Measurements from ENCODE around the gene NMRAL1. TPM values are rescaled to one million over a fixed set of nuclear protein-coding genes. Genes with fewer than 3 reads are reported as not detected.

NMRAL1 gene
- polyA plus RNA-seq, 1 of the 3 experiments (the other 2 are of a cell fraction): 99.9 TPM

GRCh38 chr16:4513086-4513860 is 38.8 kb upstream of the NMRAL1 start:
- Histone ChIP-seq H3K79me2 (ENCODE audit: insufficient read depth) (peaks cover 9% of the 10 kb centered on the region; the same call in 1 of the 2 replicates), H3K27ac (ENCODE audit: low read depth in 2 of 2, low read length in 1 of 2) (no peak overlapping the region), H3F3A (replicated peaks; ENCODE audit: insufficient read depth) (peaks cover 4% of the 10 kb centered on the region), H3K4me1 (ENCODE audit: control insufficient read depth in 1 of 2, insufficient read depth in 2 of 2, low read depth in 1 of 2, low read length in 1 of 2) (no peaks in the 10 kb centered on the region; a peak in 1 of 4 replicates), H3K27me3 (ENCODE audit: insufficient read depth) (no peaks in the 10 kb centered on the region), H3K4me2 (no peak overlapping the region), H3K9ac (no peak overlapping the region), H3K9me2 (no peaks in the 10 kb centered on the region), H2AFZ (ENCODE audit: low read depth) (no peak overlapping the region), H3K9me3 (no peaks in the 10 kb centered on the region), H4K20me1 (ENCODE audit: insufficient read depth) (peaks cover 9% of the 10 kb centered on the region; the same call in 1 of the 2 replicates), H3K36me3 (replicated peaks in 1 of 2; ENCODE audit: control insufficient read depth in 1 of 2, insufficient read depth in 2 of 2, low read length in 1 of 2) (peaks cover 8 to 49% of the 10 kb centered on the region in 2 experiments), H3K4me3 (ENCODE audit: low read depth in 2 of 2, low read length in 1 of 2) (no peak overlapping the region)
- WGBS (ENCODE audit: low lambda C conversion rate): 96% methylated on average over 5 of the region's 19 CpGs
- ChIA-PET CTCF (interaction anchor here (1.3 to 11.4 kb wide), 2 partner anchors 34 to 72 kb away, joined by 3 to 182 read pairs; no protein-coding TSS in a partner anchor), POLR2A (no interaction called here)
- no peak for TF ChIP-seq YY1 (IDR thresholded peaks at IDR 0.05; ENCODE audit: low read depth)
- no peak for TF ChIP-seq MAX (IDR thresholded peaks at IDR 0.05; ENCODE audit: low read depth)
- no peak for TF ChIP-seq TCF12 (IDR thresholded peaks at IDR 0.05)
- no peak for TF ChIP-seq ELF1 (IDR thresholded peaks at IDR 0.05)
- no peak for TF ChIP-seq SIN3A (IDR thresholded peaks at IDR 0.05; ENCODE audit: borderline replicate concordance, low read depth, low read length)
- TF ChIP-seq TAF1 (IDR thresholded peaks at IDR 0.05; ENCODE audit: borderline replicate concordance, low read depth, low read length): no peak
- no peak for TF ChIP-seq JUND (IDR thresholded peaks at IDR 0.05)
- TF ChIP-seq GABPA (IDR thresholded peaks at IDR 0.05; ENCODE audit: low read depth): no peak
- no peak for TF ChIP-seq TEAD4 (IDR thresholded peaks at IDR 0.05; ENCODE audit: borderline replicate concordance, insufficient read depth)
- no peak for TF ChIP-seq EZH2phosphoT487 (IDR thresholded peaks at IDR 0.05; ENCODE audit: borderline replicate concordance, low read depth)
- DNase-seq: no peak

GRCh38 chr16:4512473-4512872 is 38.0 kb upstream of the NMRAL1 start:
- Histone ChIP-seq H3K27ac (ENCODE audit: low read depth in 2 of 2, low read length in 1 of 2) (no peak overlapping the region), H3K4me2 (no peak overlapping the region), H2AFZ (ENCODE audit: low read depth) (no peak overlapping the region), H3F3A (replicated peaks; ENCODE audit: insufficient read depth) (peaks cover 4% of the 10 kb centered on the region), H4K20me1 (ENCODE audit: insufficient read depth) (0 out of 2 replicates have a peak, but pooled peaks cover under 1% of the 10 kb centered on the region), H3K9me2 (no peaks in the 10 kb centered on the region), H3K36me3 (replicated peaks in 1 of 2; ENCODE audit: control insufficient read depth in 1 of 2, insufficient read depth in 2 of 2, low read length in 1 of 2) (peaks cover 8 to 57% of the 10 kb centered on the region in 2 experiments), H3K9me3 (no peaks in the 10 kb centered on the region), H3K9ac (no peak overlapping the region), H3K27me3 (ENCODE audit: insufficient read depth) (no peaks in the 10 kb centered on the region), H3K4me3 (ENCODE audit: low read depth in 2 of 2, low read length in 1 of 2) (no peak overlapping the region), H3K4me1 (ENCODE audit: control insufficient read depth in 1 of 2, insufficient read depth in 2 of 2, low read depth in 1 of 2, low read length in 1 of 2) (no peaks in the 10 kb centered on the region; a peak in 1 of 4 replicates), H3K79me2 (ENCODE audit: insufficient read depth) (peaks cover 12% of the 10 kb centered on the region; the same call in 1 of the 2 replicates)
- POLR2A ChIA-PET: no interaction called here
- CTCF ChIA-PET: interaction anchor here (0.9 to 11.4 kb wide), 7 partner anchors 12 to 73 kb away, joined by 3 to 182 read pairs (median 9); partner anchors contain the start of gene CDIP1
- 88% methylated on average over 10 of the region's 10 CpGs for WGBS (ENCODE audit: low lambda C conversion rate)
- DNase-seq: no peak
- TF ChIP-seq USF1 (IDR thresholded peaks at IDR 0.05; ENCODE audit: borderline replicate concordance, low read depth): no peak
- no peak for TF ChIP-seq YY1 (IDR thresholded peaks at IDR 0.05; ENCODE audit: low read depth)
- no peak for TF ChIP-seq EP300 (IDR thresholded peaks at IDR 0.05; ENCODE audit: borderline replicate concordance in 1 of 2, low read depth in 1 of 2, low read length in 1 of 2)
- TF ChIP-seq RCOR1 (IDR thresholded peaks at IDR 0.05; ENCODE audit: low read length): no peak
- TF ChIP-seq POLR2AphosphoS5 (IDR thresholded peaks at IDR 0.05; ENCODE audit: low read depth, low read length): no peak
- no peak for TF ChIP-seq ELF1 (IDR thresholded peaks at IDR 0.05)
- no peak for TF ChIP-seq MEF2A (IDR thresholded peaks at IDR 0.05; ENCODE audit: borderline replicate concordance, low read depth)
- TF ChIP-seq ZBTB33 (IDR thresholded peaks at IDR 0.05; ENCODE audit: borderline replicate concordance, low read depth): no peak
- TF ChIP-seq SIN3A (IDR thresholded peaks at IDR 0.05; ENCODE audit: borderline replicate concordance, low read depth, low read length): no peak
- no peak for TF ChIP-seq FOSL2 (IDR thresholded peaks at IDR 0.05; ENCODE audit: borderline replicate concordance, low read depth)
- no peak for TF ChIP-seq EZH2phosphoT487 (IDR thresholded peaks at IDR 0.05; ENCODE audit: borderline replicate concordance, low read depth)
- no peak for TF ChIP-seq NFIC (IDR thresholded peaks at IDR 0.05; ENCODE audit: borderline replicate concordance)
- no peak for TF ChIP-seq GATA2 (CRISPR knock-in tag; IDR thresholded peaks at IDR 0.05)
- TF ChIP-seq RXRA (IDR thresholded peaks at IDR 0.05; ENCODE audit: borderline replicate concordance, low read depth): no peak
- TF ChIP-seq CTCF (IDR thresholded peaks at IDR 0.05): no peak
- TF ChIP-seq TAF1 (IDR thresholded peaks at IDR 0.05; ENCODE audit: borderline replicate concordance, low read depth, low read length): no peak
